MCF 10A (cell line): ENCODE measurements around the gene PPM1N. TPM values are rescaled to one million over a fixed set of nuclear protein-coding genes. Genes with fewer than 3 reads are reported as not detected.

Source experiments
- BruUV-seq: library from RNA; stranded (reverse); fragments of 400-500 nt; replicated peaks from 2 replicates; lab custom pipeline; 2021; lab: Mats Ljungman, UMichigan
- CTCF ChIA-PET: fragments of 300-600 bp; sonication (Branson Sonifier 250); formaldehyde crosslinking; extraction: SDS; loops from one replicate; lab custom pipeline; 2021; ENCODE audit warnings: antibody characterized with exemption, inconsistent platforms; lab: Yijun Ruan, JAX
- POLR2A ChIA-PET: fragments of 300-600, 350-650 bp; sonication (Branson Sonifier 250); formaldehyde crosslinking; extraction: SDS; loops from one replicate; lab custom pipeline; 2020; ENCODE audit warnings: antibody characterized with exemption, inconsistent platforms; lab: Yijun Ruan, JAX
- DNase-seq: peaks from one replicate; pipeline ENCODE4 v3.0.0-alpha.2; 2018; ENCODE audit not compliant: unreplicated experiment
- H3K27ac Mint-ChIP-seq: one replicate; pipeline ENCODE4 v1.8.0; 2022; ENCODE audit warnings: mild to moderate bottlenecking, low read depth, mixed read lengths; ENCODE audit not compliant: unreplicated experiment
- H3K27me3 Mint-ChIP-seq: one replicate; pipeline ENCODE4 v1.8.0; 2022; ENCODE audit warnings: mixed read lengths; ENCODE audit not compliant: insufficient read depth, unreplicated experiment
- H3K36me3 Mint-ChIP-seq: one replicate; pipeline ENCODE4 v1.8.0; 2022; ENCODE audit warnings: mild to moderate bottlenecking, moderate library complexity, mixed read lengths; ENCODE audit not compliant: insufficient read depth, unreplicated experiment
- H3K4me1 Mint-ChIP-seq: one replicate; pipeline ENCODE4 v1.8.0; 2022; ENCODE audit warnings: mixed read lengths; ENCODE audit not compliant: insufficient read depth, unreplicated experiment
- H3K4me3 Mint-ChIP-seq: one replicate; pipeline ENCODE4 v1.8.0; 2022; ENCODE audit warnings: mild to moderate bottlenecking, moderate library complexity, mixed read lengths; ENCODE audit not compliant: unreplicated experiment
- H3K9me3 Mint-ChIP-seq: one replicate; pipeline ENCODE4 v1.8.0; 2022; ENCODE audit warnings: mixed read lengths; ENCODE audit not compliant: unreplicated experiment
- intact Hi-C: fragments of 100-400 bp; cut with micrococcal nuclease; formaldehyde crosslinking; loops from 2 replicates; pipeline ENCODE4 v1.14.1; 2022
- total RNA-seq: library from RNA; stranded (reverse); gene quantifications from 2 replicates; pipeline ENCODE4 v1.2.3, GENCODE V29; 2022
- TF ChIP-seq, protein P1 (sequence below): fragments of 200-600 bp; IDR thresholded peaks from one replicate; pipeline ENCODE4 v1.8.0; 2022; ENCODE audit warnings: antibody characterized with exemption, mild to moderate bottlenecking; ENCODE audit not compliant: unreplicated experiment

Gene PPM1N
- total RNA-seq, 1 experiment from 2014 or later, result 0.33 TPM

DNA sequence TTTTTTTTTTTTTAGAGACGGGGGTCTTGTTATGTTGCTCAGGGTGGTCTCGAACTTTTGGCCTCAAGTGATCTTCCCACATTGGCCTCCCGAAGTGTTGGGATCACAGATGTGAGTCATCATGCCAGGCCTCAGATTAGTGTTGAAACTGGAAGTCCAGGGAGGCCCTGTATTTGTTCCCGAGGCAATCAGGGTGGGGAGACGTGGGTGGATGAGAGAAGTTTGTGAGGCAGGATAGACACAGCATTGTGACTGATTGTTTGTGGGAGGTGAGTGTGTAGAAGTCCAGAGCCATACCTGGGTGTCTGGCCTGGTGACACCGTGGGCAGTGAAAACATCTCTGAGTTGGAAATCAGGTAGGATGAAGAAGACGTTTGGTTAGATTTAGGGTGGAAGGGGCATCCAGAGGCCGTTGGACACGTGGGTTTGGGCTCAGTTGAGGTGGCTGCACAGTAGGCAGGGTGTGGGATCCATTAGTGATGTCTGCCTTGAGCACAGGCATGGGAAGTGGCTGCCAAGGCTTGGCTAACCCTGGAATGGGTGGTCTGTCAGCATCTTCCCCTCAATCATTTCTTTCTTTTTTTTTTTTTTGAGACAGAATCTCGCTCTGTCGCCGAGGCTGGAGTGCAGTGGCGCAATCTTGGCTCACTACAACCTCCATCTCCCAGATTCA, 13.8 kb upstream of the PPM1N start:
- Mint-ChIP-seq H3K27me3 (no peaks in the 10 kb centered on the region), H3K4me3 (no peak overlapping the region), H3K36me3 (no peaks in the 10 kb centered on the region), H3K4me1 (peaks cover 5% of the 10 kb centered on the region), H3K9me3 (no peaks in the 10 kb centered on the region), H3K27ac (no peak overlapping the region)
- BruUV-seq, result no TSS peak
- peak; percentile 77 for DNase-seq
- intact Hi-C loops, result no loop called here
- POLR2A ChIA-PET, result interaction anchor here (0.6 to 2.2 kb wide), 9 partner anchors 11 to 392 kb away, joined by 3 to 12 read pairs (median 5); no protein-coding TSS in a partner anchor
- TF ChIP-seq, protein P1, sequence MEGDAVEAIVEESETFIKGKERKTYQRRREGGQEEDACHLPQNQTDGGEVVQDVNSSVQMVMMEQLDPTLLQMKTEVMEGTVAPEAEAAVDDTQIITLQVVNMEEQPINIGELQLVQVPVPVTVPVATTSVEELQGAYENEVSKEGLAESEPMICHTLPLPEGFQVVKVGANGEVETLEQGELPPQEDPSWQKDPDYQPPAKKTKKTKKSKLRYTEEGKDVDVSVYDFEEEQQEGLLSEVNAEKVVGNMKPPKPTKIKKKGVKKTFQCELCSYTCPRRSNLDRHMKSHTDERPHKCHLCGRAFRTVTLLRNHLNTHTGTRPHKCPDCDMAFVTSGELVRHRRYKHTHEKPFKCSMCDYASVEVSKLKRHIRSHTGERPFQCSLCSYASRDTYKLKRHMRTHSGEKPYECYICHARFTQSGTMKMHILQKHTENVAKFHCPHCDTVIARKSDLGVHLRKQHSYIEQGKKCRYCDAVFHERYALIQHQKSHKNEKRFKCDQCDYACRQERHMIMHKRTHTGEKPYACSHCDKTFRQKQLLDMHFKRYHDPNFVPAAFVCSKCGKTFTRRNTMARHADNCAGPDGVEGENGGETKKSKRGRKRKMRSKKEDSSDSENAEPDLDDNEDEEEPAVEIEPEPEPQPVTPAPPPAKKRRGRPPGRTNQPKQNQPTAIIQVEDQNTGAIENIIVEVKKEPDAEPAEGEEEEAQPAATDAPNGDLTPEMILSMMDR, result no peak
- CTCF ChIA-PET, result interaction anchor here (0.5 to 13.4 kb wide), 24 partner anchors 10 to 194 kb away, joined by 3 to 386 read pairs (median 4); partner anchors contain the start of gene ERCC1

DNA sequence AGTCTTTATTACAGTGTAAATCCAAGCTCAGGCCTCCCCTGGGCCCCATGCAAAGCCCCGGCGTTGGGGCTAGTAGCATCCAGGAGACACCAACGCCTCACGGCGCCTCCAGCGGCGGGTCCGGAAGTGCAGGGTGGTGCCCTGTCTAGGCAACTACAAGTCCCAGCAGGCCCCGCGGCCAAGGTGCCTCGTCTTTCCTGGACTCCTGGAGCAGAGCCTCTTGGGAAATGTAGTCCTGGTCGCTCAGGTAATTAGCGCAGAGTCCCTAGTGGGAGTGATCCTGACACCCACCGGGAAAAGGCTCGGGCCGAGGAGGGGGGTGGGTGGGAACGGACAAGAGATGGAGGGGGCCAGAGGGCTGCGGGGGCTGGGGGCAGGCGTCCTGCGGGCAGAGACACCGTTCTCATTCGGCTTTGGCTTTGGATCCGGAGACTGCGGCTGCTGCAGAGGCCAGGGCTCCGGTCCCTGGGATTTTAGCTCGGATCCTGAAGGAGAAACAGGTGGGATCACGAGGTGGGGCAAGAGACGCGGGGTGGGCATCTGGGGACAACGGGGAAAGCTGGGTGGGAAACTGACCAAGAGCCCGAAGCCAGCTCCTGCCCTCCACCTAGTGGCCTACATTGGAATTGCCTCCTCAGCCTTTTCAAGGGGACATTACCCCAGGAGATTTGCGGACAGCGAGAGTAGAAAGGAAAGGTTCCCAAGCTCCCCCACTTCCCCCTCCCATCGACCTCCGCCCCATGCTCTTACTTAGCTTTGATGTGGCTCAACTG, 12.8 kb upstream of the PPM1N start:
- Mint-ChIP-seq H3K27ac (peak overlapping the region; percentile 42), H3K9me3 (no peaks in the 10 kb centered on the region), H3K36me3 (no peaks in the 10 kb centered on the region), H3K4me3 (peak overlapping the region; percentile 87), H3K4me1 (peaks cover 5% of the 10 kb centered on the region), H3K27me3 (no peaks in the 10 kb centered on the region)
- ChIA-PET CTCF (interaction anchor here (0.5 to 13.4 kb wide), 40 partner anchors 9 to 409 kb away, joined by 3 to 386 read pairs (median 4); partner anchors contain the start of genes ERCC1, PPM1N, PPP1R13L and RTN2), POLR2A (interaction anchor here (0.6 to 2.2 kb wide), 16 partner anchors 10 to 127 kb away, joined by 3 to 12 read pairs (median 4); partner anchors contain the start of gene FOSB)
- intact Hi-C loops, result no loop called here
- BruUV-seq, result no TSS peak
- DNase-seq, result peak; percentile 98
- TF ChIP-seq, protein P1, result peak; percentile 76

DNA sequence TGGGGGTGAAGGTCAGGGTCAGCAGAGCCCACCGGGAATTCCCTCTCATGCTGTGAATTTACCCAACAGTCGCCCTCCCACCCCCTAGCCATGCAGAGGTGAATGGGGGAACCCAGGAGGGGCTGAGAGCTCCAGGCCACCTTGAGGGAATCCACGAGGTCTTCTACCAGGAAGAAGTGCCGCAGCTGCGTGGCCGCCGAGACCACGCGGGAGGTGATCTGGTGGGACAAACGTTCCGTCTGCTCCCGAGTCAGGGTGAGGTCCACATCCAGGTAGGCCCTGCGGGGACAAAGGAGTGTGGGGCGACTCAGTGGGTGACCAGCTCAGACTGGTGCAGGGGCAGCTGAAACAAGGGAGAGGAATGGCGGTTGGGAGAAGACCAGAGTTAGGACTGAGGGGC, 9.5 kb upstream of the PPM1N start:
- Mint-ChIP-seq H3K27ac (no peak overlapping the region), H3K9me3 (no peaks in the 10 kb centered on the region), H3K27me3 (no peaks in the 10 kb centered on the region), H3K4me3 (no peak overlapping the region), H3K4me1 (peaks cover 5% of the 10 kb centered on the region), H3K36me3 (no peaks in the 10 kb centered on the region)
- no peak for DNase-seq
- POLR2A ChIA-PET, result interaction anchor here (0.6 kb wide), 1 partner anchor 64 kb away, joined by 3 read pairs; no protein-coding TSS in a partner anchor
- BruUV-seq, result no TSS peak
- CTCF ChIA-PET, result interaction anchor here (0.6 to 1.0 kb wide), 5 partner anchors 9 to 154 kb away, joined by 3 to 5 read pairs (median 3); no protein-coding TSS in a partner anchor
- TF ChIP-seq, protein P1, result no peak
- intact Hi-C loops, result no loop called here
